ENCODE results near the gene DPY19L3. TPM values are rescaled to one million over a fixed set of nuclear protein-coding genes. Genes with fewer than 3 reads are reported as not detected.
A peak's percentile ranks its signal among the peaks of the same experiment; 100 is the strongest.

Gene DPY19L3
- total and polyA plus RNA-seq, 2 donors (not counting 1 experiment from before 2014, with no cell fraction given): 14.0 to 40.0 TPM

DNA sequence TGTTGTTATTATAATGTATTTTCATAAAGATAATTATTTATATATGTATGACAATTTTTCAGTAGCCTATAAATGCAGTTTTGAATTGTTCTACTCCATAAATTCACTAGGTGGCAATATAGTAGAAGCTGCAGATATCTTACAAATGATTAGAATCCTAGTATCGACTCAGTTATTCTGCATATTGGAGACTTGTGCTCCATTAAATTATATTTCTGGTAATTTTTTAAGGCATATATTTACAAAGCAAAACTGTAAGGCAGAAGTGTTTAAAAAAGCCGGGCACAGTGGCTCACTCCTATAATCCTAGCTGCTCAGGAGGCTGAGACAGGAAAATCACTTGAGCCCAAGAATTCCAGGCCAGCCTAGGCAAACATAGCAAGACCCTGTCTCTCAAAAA is 58.7 kb downstream of the DPY19L3 start:
- Histone ChIP-seq H3K27ac (ENCODE audit: low read length in 2 of 2) (no peak overlapping the region), H2AFZ (ENCODE audit: insufficient read depth, low read depth, low read length, poor library complexity, severe bottlenecking) (no peak overlapping the region), H3K27me3 (replicated peaks in 1 of 4; ENCODE audit: control extremely low read depth in 1 of 4, control insufficient read depth in 3 of 4, insufficient read depth in 4 of 4, low read length in 3 of 4) (no peaks in the 10 kb centered on the region), H3K4me3 (ENCODE audit: control extremely low read depth in 1 of 5, extremely low read depth in 1 of 5, insufficient read depth in 1 of 5, low read depth in 2 of 5, low read length in 4 of 5) (no peak overlapping the region), H3K9ac (ENCODE audit: low read length) (no peak overlapping the region), H3K4me1 (ENCODE audit: control insufficient read depth in 2 of 2, insufficient read depth in 2 of 2, low read length in 2 of 2) (no peaks in the 10 kb centered on the region), H3K9me3 (ENCODE audit: control extremely low read depth in 1 of 3, control insufficient read depth in 2 of 3, insufficient read depth in 1 of 3, low read length in 2 of 3) (no peaks in the 10 kb centered on the region), H3K36me3 (replicated peaks in 1 of 2; ENCODE audit: control extremely low read depth in 1 of 2, control insufficient read depth in 1 of 2, extremely low read depth in 1 of 2, insufficient read depth in 2 of 2, low read length in 1 of 2) (peaks cover 0 to 3% of the 10 kb centered on the region in 2 experiments), H4K20me1 (ENCODE audit: control insufficient read depth, insufficient read depth, low read length, poor library complexity, severe bottlenecking) (no peaks in the 10 kb centered on the region), H3K4me2 (replicated peaks; ENCODE audit: low read depth, low read length, poor library complexity, severe bottlenecking) (no peak overlapping the region), H3K79me2 (ENCODE audit: control insufficient read depth, insufficient read depth, low read length) (no peaks in the 10 kb centered on the region)
- intact Hi-C loops (cut with micrococcal nuclease): no loop called here
- no peak for TF ChIP-seq EZH2 (IDR thresholded peaks at IDR 0.05; ENCODE audit: borderline replicate concordance, insufficient read depth, low read depth, low read length, poor library complexity, severe bottlenecking)
- TF ChIP-seq, protein P1, sequence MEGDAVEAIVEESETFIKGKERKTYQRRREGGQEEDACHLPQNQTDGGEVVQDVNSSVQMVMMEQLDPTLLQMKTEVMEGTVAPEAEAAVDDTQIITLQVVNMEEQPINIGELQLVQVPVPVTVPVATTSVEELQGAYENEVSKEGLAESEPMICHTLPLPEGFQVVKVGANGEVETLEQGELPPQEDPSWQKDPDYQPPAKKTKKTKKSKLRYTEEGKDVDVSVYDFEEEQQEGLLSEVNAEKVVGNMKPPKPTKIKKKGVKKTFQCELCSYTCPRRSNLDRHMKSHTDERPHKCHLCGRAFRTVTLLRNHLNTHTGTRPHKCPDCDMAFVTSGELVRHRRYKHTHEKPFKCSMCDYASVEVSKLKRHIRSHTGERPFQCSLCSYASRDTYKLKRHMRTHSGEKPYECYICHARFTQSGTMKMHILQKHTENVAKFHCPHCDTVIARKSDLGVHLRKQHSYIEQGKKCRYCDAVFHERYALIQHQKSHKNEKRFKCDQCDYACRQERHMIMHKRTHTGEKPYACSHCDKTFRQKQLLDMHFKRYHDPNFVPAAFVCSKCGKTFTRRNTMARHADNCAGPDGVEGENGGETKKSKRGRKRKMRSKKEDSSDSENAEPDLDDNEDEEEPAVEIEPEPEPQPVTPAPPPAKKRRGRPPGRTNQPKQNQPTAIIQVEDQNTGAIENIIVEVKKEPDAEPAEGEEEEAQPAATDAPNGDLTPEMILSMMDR (IDR thresholded peaks at IDR 0.05): peak; percentile 23
- WGBS (ENCODE audit: insufficient coverage): 100% methylated on average over 1 of the region's 2 CpGs
- Mint-ChIP-seq H3K9me3 (ENCODE audit: insufficient read depth) (no peaks in the 10 kb centered on the region), H3K27me3 (no peaks in the 10 kb centered on the region), H3K4me1 (no peaks in the 10 kb centered on the region), H3K4me3 (no peak overlapping the region), H3K27ac (no peak overlapping the region)
- no peak for DNase-seq
- CTCF ChIA-PET: interaction anchor here (1.6 to 1.7 kb wide), 2 partner anchors 9 to 10 kb away, joined by 3 to 4 read pairs; no protein-coding TSS in a partner anchor
- POLR2A ChIA-PET: no interaction called here
- no peak for ATAC-seq (ENCODE audit: low read depth)

DNA sequence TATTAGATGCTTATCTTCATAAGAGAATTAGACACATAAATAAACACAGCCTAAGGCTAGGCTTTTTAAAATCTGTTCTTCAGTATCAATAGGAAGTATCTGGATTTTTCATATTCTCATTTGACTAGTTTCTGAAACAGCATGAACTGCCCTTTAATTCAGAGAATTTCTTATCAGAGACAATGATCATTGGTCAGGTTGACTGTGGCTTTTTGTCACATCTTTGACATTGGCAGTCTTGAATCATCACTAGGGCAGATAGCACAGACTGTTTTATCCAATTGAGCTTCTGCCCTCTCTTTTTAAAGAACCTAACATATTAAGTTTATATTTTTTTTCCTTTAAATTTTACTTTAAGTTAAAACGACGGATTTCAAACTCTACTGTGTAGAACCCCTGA is 59.6 kb downstream of the DPY19L3 start:
- Histone ChIP-seq H3K27ac (ENCODE audit: low read length in 2 of 2) (no peak overlapping the region), H4K20me1 (ENCODE audit: control insufficient read depth, insufficient read depth, low read length, poor library complexity, severe bottlenecking) (no peaks in the 10 kb centered on the region), H3K9me3 (ENCODE audit: control extremely low read depth in 1 of 3, control insufficient read depth in 2 of 3, insufficient read depth in 1 of 3, low read length in 2 of 3) (no peaks in the 10 kb centered on the region), H3K4me2 (replicated peaks; ENCODE audit: low read depth, low read length, poor library complexity, severe bottlenecking) (no peak overlapping the region), H3K4me3 (ENCODE audit: control extremely low read depth in 1 of 5, extremely low read depth in 1 of 5, insufficient read depth in 1 of 5, low read depth in 2 of 5, low read length in 4 of 5) (no peak overlapping the region), H3K27me3 (replicated peaks in 1 of 4; ENCODE audit: control extremely low read depth in 1 of 4, control insufficient read depth in 3 of 4, insufficient read depth in 4 of 4, low read length in 3 of 4) (no peaks in the 10 kb centered on the region), H3K9ac (ENCODE audit: low read length) (no peak overlapping the region), H3K4me1 (ENCODE audit: control insufficient read depth in 2 of 2, insufficient read depth in 2 of 2, low read length in 2 of 2) (no peaks in the 10 kb centered on the region), H3K79me2 (ENCODE audit: control insufficient read depth, insufficient read depth, low read length) (no peaks in the 10 kb centered on the region), H2AFZ (ENCODE audit: insufficient read depth, low read depth, low read length, poor library complexity, severe bottlenecking) (no peak overlapping the region), H3K36me3 (replicated peaks in 1 of 2; ENCODE audit: control extremely low read depth in 1 of 2, control insufficient read depth in 1 of 2, extremely low read depth in 1 of 2, insufficient read depth in 2 of 2, low read length in 1 of 2) (peaks cover 0 to 3% of the 10 kb centered on the region in 2 experiments)
- CTCF ChIA-PET: interaction anchor here (1.6 to 1.7 kb wide), 2 partner anchors 8 to 10 kb away, joined by 3 to 4 read pairs; no protein-coding TSS in a partner anchor
- Mint-ChIP-seq H3K9me3 (ENCODE audit: insufficient read depth) (no peaks in the 10 kb centered on the region), H3K27me3 (no peaks in the 10 kb centered on the region), H3K4me3 (no peak overlapping the region), H3K27ac (no peak overlapping the region), H3K4me1 (no peaks in the 10 kb centered on the region)
- WGBS (ENCODE audit: insufficient coverage): 100% methylated on average over 2 of the region's 2 CpGs
- POLR2A ChIA-PET: no interaction called here
- DNase-seq: no peak
- intact Hi-C loops (cut with micrococcal nuclease): no loop called here
- no peak for ATAC-seq (ENCODE audit: low read depth)
- TF ChIP-seq, protein P1 (IDR thresholded peaks at IDR 0.05): no peak
- TF ChIP-seq EZH2 (IDR thresholded peaks at IDR 0.05; ENCODE audit: borderline replicate concordance, insufficient read depth, low read depth, low read length, poor library complexity, severe bottlenecking): no peak

Measured in B cell (primary cell).